Measurements from ENCODE around the gene HS3ST2.
"Not testable (repeated sequence)": the region's sequence is repeated elsewhere in the genome, so short reads cannot be mapped to it uniquely, and the experiment has no call there.

Gene HS3ST2

DNA sequence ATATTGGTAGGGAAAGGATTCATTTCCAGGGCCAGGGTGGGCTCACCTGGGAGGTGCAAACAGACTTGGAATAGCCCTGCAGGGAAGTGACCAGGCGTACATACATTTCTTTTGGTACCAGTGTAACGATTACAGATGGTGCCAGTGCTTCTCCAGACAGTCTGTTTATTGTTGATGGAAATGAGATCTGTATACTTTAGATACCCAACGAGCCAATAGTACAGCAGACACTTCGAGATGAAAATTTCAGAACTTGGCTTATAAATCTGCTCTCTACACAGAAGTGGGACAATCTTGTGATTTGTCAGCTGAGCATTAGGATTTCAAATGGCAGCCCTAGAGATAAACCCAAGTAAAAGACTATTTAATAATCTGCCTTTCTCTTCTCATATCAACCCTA, 57.9 kb downstream of the HS3ST2 start:
- no peaks in the 10 kb centered on the region for H3K27me3 Mint-ChIP-seq (ENCODE audit: low read depth)
- no peak for DNase-seq (ENCODE audit: low spot score)
- no peak overlapping the region for H3K27ac Mint-ChIP-seq
- H3K9me3 Mint-ChIP-seq: no peaks in the 10 kb centered on the region
- no peaks in the 10 kb centered on the region for H3K4me1 Mint-ChIP-seq (ENCODE audit: low read depth)
- H3K4me3 Mint-ChIP-seq: no peak overlapping the region
- H3K36me3 Mint-ChIP-seq (ENCODE audit: low read depth): no peaks in the 10 kb centered on the region

DNA sequence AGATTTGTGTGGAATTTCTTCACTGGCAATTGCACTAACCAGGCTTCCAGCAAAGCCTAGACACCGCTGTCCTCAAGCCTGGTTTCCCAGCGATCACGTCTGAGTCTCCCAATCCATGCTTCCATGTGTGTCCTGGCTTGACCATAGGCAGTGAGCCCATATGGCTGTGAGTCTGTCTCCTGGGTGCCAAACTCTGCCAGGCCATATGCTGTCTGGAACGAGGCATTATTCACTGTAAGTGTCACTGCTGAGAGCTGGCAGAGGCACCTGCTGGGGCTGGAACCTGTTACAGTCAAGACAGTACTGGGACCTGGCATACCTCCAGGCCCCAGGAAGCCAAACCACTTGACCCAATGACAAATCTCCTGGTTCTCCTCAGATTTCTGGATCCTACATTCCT, 60.4 kb downstream of the HS3ST2 start:
- no peak for DNase-seq (ENCODE audit: low spot score)
- no peaks in the 10 kb centered on the region for H3K36me3 Mint-ChIP-seq (ENCODE audit: low read depth)
- no peak overlapping the region for H3K27ac Mint-ChIP-seq
- H3K9me3 Mint-ChIP-seq: no peaks in the 10 kb centered on the region
- no peak overlapping the region for H3K4me3 Mint-ChIP-seq
- H3K27me3 Mint-ChIP-seq (ENCODE audit: low read depth): no peaks in the 10 kb centered on the region
- no peaks in the 10 kb centered on the region for H3K4me1 Mint-ChIP-seq (ENCODE audit: low read depth)

DNA sequence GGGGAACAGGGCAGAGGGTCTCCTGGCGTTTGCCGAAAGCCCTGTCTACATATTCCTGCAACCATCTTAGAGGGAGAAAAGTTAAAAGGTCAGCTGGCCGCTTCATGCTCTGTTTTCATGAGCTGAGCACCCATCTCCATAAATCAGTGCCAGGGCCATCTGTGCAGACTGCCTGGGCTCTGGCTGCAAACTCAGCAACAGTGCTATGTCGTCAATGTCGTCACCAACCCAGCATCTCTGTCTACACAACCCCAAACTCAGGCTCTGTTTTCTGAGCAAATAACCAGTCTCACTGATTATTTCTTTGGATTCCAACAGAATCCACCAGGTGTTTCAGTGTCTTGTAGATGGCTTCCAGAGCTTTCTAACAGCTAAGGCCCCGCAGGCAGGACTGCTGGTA, 65.0 kb downstream of the HS3ST2 start:
- Mint-ChIP-seq H3K36me3 (ENCODE audit: low read depth) (no peaks in the 10 kb centered on the region), H3K4me1 (ENCODE audit: low read depth) (no peaks in the 10 kb centered on the region), H3K4me3 (no peak overlapping the region), H3K27me3 (ENCODE audit: low read depth) (no peaks in the 10 kb centered on the region), H3K27ac (no peak overlapping the region), H3K9me3 (no peaks in the 10 kb centered on the region)
- DNase-seq (ENCODE audit: low spot score): no peak

DNA sequence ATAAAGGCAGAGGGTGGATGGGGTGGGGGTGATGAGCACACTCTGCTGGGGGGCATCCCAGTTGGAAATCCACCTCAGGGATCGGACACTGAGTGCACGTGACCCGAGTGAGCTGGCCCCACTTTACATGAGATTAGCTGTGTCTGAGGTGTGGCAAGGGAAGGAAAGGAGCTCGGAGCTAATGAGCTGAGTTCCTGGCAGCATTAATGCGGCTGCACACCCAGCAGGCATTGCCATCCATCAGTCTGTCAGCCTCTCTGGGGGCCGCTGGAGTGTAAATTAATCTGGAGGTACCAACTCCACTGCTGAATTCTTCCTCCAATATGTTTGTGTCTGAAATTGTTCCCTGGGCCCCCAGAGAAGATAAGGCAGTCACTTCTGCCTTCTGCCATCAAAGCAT, 65.5 kb downstream of the HS3ST2 start:
- Mint-ChIP-seq H3K27ac (no peak overlapping the region), H3K36me3 (ENCODE audit: low read depth) (no peaks in the 10 kb centered on the region), H3K9me3 (no peaks in the 10 kb centered on the region), H3K4me1 (ENCODE audit: low read depth) (no peaks in the 10 kb centered on the region), H3K4me3 (no peak overlapping the region), H3K27me3 (ENCODE audit: low read depth) (no peaks in the 10 kb centered on the region)
- no peak for DNase-seq (ENCODE audit: low spot score)

DNA sequence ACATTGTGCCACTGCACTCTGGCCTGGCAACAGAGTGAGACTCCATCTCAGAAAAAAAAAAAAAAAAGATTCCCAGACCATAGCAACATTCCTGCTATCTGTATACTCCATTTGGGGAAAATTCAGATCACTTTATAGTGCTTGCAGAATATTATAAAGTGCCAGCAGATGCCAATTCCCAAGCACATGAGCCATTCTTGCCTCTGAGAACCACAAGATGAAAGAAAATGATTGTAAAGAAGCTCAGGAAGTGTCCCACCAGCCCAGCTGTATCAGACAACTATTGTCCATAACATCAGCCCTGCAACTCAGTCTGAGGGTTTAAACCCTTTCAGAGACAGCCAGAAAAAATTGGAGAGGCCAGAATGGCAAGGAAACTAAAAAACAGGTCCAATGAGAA, 69.0 kb downstream of the HS3ST2 start:
- no peaks in the 10 kb centered on the region for H3K4me1 Mint-ChIP-seq (ENCODE audit: low read depth)
- no peaks in the 10 kb centered on the region for H3K36me3 Mint-ChIP-seq (ENCODE audit: low read depth)
- DNase-seq (ENCODE audit: low spot score): no peak
- peaks cover 3% of the 10 kb centered on the region for H3K27me3 Mint-ChIP-seq (ENCODE audit: low read depth)
- H3K4me3 Mint-ChIP-seq: no peak overlapping the region
- H3K27ac Mint-ChIP-seq: no peak overlapping the region
- H3K9me3 Mint-ChIP-seq: no peaks in the 10 kb centered on the region

DNA sequence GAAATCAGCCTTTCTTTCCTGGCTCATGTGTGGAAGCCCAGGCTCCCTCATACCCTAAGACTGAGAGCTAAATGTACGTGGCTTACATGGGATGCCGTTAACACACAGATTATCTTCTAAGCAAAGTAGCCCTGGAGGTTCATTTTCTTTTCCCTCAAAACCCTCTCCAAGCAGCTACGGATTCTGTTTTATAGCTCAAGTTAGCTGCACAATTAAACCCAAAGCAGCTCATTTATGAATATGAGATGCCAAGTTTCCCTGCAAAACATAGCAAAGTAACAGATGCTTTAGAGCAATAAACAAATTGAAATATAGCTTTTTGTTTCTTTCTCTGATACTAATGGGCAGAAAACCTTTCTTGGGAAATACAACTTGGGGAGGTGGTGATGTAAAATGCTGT, 72.0 kb downstream of the HS3ST2 start:
- Mint-ChIP-seq H3K27me3 (ENCODE audit: low read depth) (peaks cover 3% of the 10 kb centered on the region), H3K4me1 (ENCODE audit: low read depth) (no peaks in the 10 kb centered on the region), H3K36me3 (ENCODE audit: low read depth) (no peaks in the 10 kb centered on the region), H3K4me3 (no peak overlapping the region), H3K27ac (no peak overlapping the region), H3K9me3 (no peaks in the 10 kb centered on the region)
- no peak for DNase-seq (ENCODE audit: low spot score)

DNA sequence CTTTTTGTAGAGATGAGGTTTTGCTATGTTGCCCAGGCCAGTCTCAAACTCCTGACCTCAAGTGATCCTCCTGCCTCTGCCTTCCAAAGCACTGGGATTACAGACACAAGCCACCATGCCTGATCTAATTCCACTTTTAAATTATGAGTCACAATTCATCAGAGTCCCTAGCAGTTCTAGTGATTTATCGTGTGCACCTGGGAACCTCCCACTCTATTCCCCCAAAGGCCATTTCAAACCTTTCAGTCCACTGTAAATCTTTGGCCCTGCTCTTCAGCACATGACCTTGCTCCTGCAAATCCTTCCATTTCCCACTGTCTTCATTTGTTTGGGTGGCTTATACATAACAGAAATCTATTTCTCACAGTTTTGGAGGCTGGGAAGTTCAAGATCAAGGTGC, 73.0 kb downstream of the HS3ST2 start:
- Mint-ChIP-seq H3K27me3 (ENCODE audit: low read depth) (peaks cover 3% of the 10 kb centered on the region), H3K36me3 (ENCODE audit: low read depth) (no peaks in the 10 kb centered on the region), H3K9me3 (no peaks in the 10 kb centered on the region), H3K4me1 (ENCODE audit: low read depth) (no peaks in the 10 kb centered on the region), H3K27ac (no peak overlapping the region), H3K4me3 (no peak overlapping the region)
- no peak for DNase-seq (ENCODE audit: low spot score)

DNA sequence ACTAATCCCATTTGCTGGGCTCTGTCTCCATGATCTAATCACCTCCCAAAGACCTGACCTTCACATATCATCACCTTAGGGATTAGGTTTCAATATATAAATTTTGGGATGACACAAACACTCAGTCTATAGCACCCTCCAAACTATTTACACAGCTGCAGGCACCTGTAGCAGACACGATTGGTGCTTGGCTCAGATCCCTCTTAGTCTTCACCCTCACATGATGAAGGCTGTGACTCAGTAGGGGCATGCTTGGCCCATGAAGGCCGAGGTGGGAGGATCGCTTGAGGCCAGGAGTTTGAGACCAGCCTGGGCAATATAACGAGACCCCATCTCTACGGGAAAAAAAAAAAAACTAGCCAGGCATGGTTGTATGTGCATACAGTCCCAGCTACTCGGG, 73.5 kb downstream of the HS3ST2 start:
- no peak overlapping the region for H3K27ac Mint-ChIP-seq
- H3K9me3 Mint-ChIP-seq: no peaks in the 10 kb centered on the region
- no peaks in the 10 kb centered on the region for H3K36me3 Mint-ChIP-seq (ENCODE audit: low read depth)
- H3K4me3 Mint-ChIP-seq: no peak overlapping the region
- DNase-seq (ENCODE audit: low spot score): no peak
- peaks cover 3% of the 10 kb centered on the region for H3K27me3 Mint-ChIP-seq (ENCODE audit: low read depth)
- no peaks in the 10 kb centered on the region for H3K4me1 Mint-ChIP-seq (ENCODE audit: low read depth)

DNA sequence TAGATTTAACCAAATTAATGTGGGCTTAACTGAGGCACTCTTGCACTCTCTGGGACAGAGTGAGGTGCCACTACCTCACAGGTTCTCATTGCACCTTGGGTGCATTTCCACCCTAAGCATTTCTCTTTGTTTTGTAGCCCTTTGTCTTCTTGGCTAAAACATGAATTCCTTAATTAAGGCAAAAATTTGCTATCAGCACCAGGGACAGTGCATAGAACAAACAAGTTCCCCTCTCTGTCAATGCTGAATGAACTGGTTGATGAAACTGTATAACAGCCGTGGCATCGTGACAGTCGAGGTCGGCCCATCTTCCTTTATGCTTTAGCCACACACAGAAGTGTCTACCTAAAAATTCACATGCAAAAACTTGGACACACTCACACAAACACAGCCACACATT, 74.8 kb downstream of the HS3ST2 start:
- Mint-ChIP-seq H3K27ac (no peak overlapping the region), H3K4me3 (no peak overlapping the region), H3K4me1 (ENCODE audit: low read depth) (no peaks in the 10 kb centered on the region), H3K9me3 (no peaks in the 10 kb centered on the region), H3K36me3 (ENCODE audit: low read depth) (no peaks in the 10 kb centered on the region), H3K27me3 (ENCODE audit: low read depth) (peaks cover 3% of the 10 kb centered on the region)
- DNase-seq (ENCODE audit: low spot score): no peak

DNA sequence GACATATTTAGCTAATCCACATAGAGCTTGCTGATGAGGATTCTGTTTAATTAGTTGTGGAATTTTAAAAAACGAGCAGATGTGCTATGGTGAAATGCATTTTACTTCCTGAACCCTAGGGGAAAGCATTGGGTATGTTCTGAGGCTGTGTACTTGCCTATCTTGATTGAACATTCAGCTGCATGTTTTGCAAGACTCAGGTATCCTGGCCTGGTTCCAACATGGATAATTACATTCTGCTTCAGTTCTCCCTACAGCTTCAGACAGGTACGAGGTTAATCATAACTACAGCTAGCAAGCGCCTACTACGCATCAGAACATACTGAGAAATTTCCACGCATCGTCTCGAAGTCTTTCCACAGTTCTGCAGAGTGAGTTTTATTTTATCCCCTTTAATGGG, 77.0 kb downstream of the HS3ST2 start:
- Mint-ChIP-seq H3K4me1 (ENCODE audit: low read depth) (no peaks in the 10 kb centered on the region), H3K36me3 (ENCODE audit: low read depth) (no peaks in the 10 kb centered on the region), H3K4me3 (no peak overlapping the region), H3K27ac (no peak overlapping the region), H3K27me3 (ENCODE audit: low read depth) (peaks cover 3% of the 10 kb centered on the region), H3K9me3 (no peaks in the 10 kb centered on the region)
- no peak for DNase-seq (ENCODE audit: low spot score)

DNA sequence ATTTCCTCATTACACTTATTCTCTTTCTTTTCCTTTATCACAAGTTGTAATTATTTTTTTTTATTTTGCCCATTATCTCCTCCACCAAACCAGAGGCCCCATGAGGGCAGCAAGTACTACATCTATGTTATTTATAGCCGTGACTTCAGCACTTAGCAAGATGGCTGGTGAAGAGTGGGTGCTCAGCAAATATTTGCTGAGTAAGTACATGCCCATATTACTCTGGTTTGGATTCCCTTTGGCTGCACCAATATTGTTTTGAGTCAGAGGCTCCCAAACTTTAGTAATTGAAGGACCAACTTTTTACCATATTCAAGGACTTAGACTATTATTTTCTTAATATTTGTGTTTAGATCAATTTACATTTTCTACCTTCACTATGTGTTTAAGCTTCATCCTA, 83.2 kb downstream of the HS3ST2 start:
- no peak for DNase-seq (ENCODE audit: low spot score)
- no peaks in the 10 kb centered on the region for H3K36me3 Mint-ChIP-seq (ENCODE audit: low read depth)
- no peaks in the 10 kb centered on the region for H3K4me1 Mint-ChIP-seq (ENCODE audit: low read depth)
- no peaks in the 10 kb centered on the region for H3K9me3 Mint-ChIP-seq
- no peak overlapping the region for H3K27ac Mint-ChIP-seq
- peaks cover 4% of the 10 kb centered on the region for H3K27me3 Mint-ChIP-seq (ENCODE audit: low read depth)
- no peak overlapping the region for H3K4me3 Mint-ChIP-seq

DNA sequence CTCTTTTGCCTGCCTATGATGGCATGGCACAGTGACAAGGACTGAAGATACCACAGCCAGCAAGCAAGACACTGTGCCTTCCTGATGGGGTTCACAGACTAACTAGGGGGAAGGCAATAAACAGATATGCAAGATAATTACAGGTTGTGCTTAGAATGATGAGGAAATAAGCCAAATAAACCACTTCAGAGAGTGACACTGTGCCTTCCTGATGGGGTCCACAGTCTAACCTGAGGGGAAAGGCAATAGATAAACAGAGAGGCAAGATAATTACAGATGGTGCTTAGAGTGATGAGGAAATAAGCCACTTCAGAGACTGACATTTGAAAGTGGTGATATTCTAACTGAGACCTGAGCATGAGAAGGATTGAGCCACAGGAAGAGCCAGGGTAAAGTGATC, 84.2 kb downstream of the HS3ST2 start:
- no peaks in the 10 kb centered on the region for H3K4me1 Mint-ChIP-seq (ENCODE audit: low read depth)
- no peak overlapping the region for H3K4me3 Mint-ChIP-seq
- no peak for DNase-seq (ENCODE audit: low spot score)
- no peak overlapping the region for H3K27ac Mint-ChIP-seq
- H3K27me3 Mint-ChIP-seq (ENCODE audit: low read depth): peaks cover 8% of the 10 kb centered on the region
- no peaks in the 10 kb centered on the region for H3K9me3 Mint-ChIP-seq
- H3K36me3 Mint-ChIP-seq (ENCODE audit: low read depth): no peaks in the 10 kb centered on the region

DNA sequence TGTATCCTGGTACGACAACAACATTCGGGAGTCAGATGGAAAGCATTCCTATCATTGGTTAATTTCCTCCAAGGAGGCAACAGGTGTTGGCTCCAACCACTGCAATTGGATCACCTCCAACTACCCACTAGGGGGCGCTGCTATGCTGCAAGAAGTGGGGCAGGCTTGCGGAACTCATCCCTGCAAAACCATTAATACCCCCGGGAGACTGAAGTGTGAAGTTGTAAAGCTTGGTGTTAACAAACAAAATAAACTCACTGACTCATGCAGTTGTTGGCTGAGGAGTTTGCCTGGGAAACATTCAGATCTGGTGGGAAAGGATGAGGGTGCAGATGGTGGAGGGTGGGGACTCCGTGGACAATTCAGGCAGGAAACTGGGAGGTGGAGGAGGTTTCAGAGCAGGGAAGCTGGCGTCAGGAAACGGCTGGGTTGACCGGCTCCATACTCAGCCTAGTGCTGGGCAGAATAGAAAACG, 84.9 kb downstream of the HS3ST2 start:
- H3K27me3 Mint-ChIP-seq (ENCODE audit: low read depth): peaks cover 8% of the 10 kb centered on the region
- H3K4me3 Mint-ChIP-seq: no peak overlapping the region
- no peaks in the 10 kb centered on the region for H3K9me3 Mint-ChIP-seq
- no peaks in the 10 kb centered on the region for H3K36me3 Mint-ChIP-seq (ENCODE audit: low read depth)
- no peak overlapping the region for H3K27ac Mint-ChIP-seq
- peak; percentile 44 for DNase-seq (ENCODE audit: low spot score)
- no peaks in the 10 kb centered on the region for H3K4me1 Mint-ChIP-seq (ENCODE audit: low read depth)

DNA sequence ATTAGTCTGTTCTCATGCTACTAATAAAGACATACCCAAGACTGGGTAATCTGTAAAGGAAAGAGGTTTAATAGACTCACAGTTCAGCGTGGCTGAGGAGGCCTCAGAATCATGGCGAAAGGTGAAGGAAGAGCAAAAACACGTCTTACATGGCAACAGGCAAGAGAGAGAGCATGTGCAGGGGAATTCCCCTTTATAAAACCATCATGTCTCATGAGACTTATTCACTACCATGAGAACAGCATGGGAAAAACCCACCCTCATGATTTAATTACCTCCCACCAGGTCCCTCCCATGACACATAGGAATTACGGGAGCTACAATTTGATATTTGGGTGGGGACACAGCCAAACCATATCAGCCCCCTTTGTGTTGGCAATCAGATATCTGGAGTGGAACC, 85.6 kb downstream of the HS3ST2 start:
- not testable (repeated sequence) for H3K9me3 Mint-ChIP-seq; H3K36me3 Mint-ChIP-seq (ENCODE audit: low read depth); H3K4me1 Mint-ChIP-seq (ENCODE audit: low read depth); DNase-seq (ENCODE audit: low spot score); H3K4me3 Mint-ChIP-seq; H3K27ac Mint-ChIP-seq; H3K27me3 Mint-ChIP-seq (ENCODE audit: low read depth)

DNA sequence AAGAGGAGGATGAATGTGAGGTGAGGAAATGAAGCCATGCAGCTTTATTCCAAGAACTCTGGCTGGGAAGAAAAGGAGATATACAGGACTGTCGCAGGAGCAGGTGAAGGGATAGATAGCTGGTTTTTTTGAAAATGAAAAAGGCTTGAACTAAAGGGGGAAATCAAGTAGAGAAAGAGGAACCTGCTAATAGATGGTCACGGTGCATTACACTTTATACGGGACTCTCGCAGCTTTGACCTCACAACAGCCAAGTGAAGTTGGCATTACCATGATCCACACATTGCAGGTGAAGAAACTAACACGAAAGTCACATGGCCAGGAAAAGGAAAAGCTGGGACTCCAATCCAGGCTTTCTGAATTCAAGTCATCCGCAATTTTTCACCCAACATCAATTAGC, 86.9 kb downstream of the HS3ST2 start:
- no peaks in the 10 kb centered on the region for H3K36me3 Mint-ChIP-seq (ENCODE audit: low read depth)
- H3K27ac Mint-ChIP-seq: no peak overlapping the region
- no peaks in the 10 kb centered on the region for H3K4me1 Mint-ChIP-seq (ENCODE audit: low read depth)
- no peaks in the 10 kb centered on the region for H3K9me3 Mint-ChIP-seq
- H3K27me3 Mint-ChIP-seq (ENCODE audit: low read depth): peaks cover 10% of the 10 kb centered on the region
- DNase-seq (ENCODE audit: low spot score): no peak
- H3K4me3 Mint-ChIP-seq: no peak overlapping the region
